Hepatocyte (in vitro differentiated cells): ENCODE results near the gene TCL1A. TPM values are rescaled to one million over a fixed set of nuclear protein-coding genes. Genes with fewer than 3 reads are reported as not detected.

Source experiments
- DNase-seq: peaks from one replicate; pipeline ENCODE4 v3.0.0-alpha.2; 2016; ENCODE audit warnings: low spot score
- H2AFZ ChIP-seq: fragments of 200-600 bp; sonication (generic); 2 replicates; pipeline ENCODE4 v1.6.0; 2016; ENCODE audit warnings: antibody characterized with exemption, mild to moderate bottlenecking
- H3K27ac ChIP-seq: fragments of 200-600 bp; sonication (generic); 2 replicates; pipeline ENCODE4 v1.5.1; 2016; ENCODE audit warnings: mild to moderate bottlenecking
- H3K27me3 ChIP-seq: fragments of 200-600 bp; sonication (generic); 2 replicates; pipeline ENCODE4 v1.6.1; 2016
- H3K36me3 ChIP-seq: fragments of 200-600 bp; sonication (generic); replicated peaks from 2 replicates; pipeline ENCODE4 v1.5.1; 2016; ENCODE audit warnings: low read depth; ENCODE audit not compliant: insufficient read depth
- H3K4me1 ChIP-seq: fragments of 200-600 bp; sonication (generic); 2 replicates; pipeline ENCODE4 v1.5.1; 2016; ENCODE audit warnings: mild to moderate bottlenecking, moderate library complexity; ENCODE audit not compliant: insufficient read depth
- H3K4me2 ChIP-seq: fragments of 200-600 bp; sonication (generic); 2 replicates; pipeline ENCODE4 v1.6.0; 2016
- H3K4me3 ChIP-seq: fragments of 200-600 bp; sonication (generic); 2 replicates; pipeline ENCODE4 v1.5.1; 2016; ENCODE audit warnings: mild to moderate bottlenecking
- H3K79me2 ChIP-seq: fragments of 200-600 bp; sonication (generic); 2 replicates; pipeline ENCODE4 v1.6.0; 2017; ENCODE audit warnings: mild to moderate bottlenecking
- H3K9me2 ChIP-seq: fragments of 200-600 bp; sonication (generic); replicated peaks from 2 replicates; pipeline ENCODE4 v1.6.0; 2017; ENCODE audit warnings: mild to moderate bottlenecking; ENCODE audit not compliant: insufficient read depth
- H3K9me3 ChIP-seq: fragments of 200-600 bp; sonication (generic); 2 replicates; pipeline ENCODE4 v1.5.1; 2016; ENCODE audit warnings: low read depth, mild to moderate bottlenecking
- H4K20me1 ChIP-seq: fragments of 200-600 bp; sonication (generic); 2 replicates; pipeline ENCODE4 v1.6.0; 2016; ENCODE audit warnings: mild to moderate bottlenecking; ENCODE audit not compliant: insufficient read depth, poor library complexity, severe bottlenecking
- EZH2 ChIP-seq: fragments of 200-600 bp; sonication (generic); IDR thresholded peaks from 2 replicates; pipeline ENCODE4 v1.6.1; 2016; ENCODE audit warnings: antibody characterized with exemption, mild to moderate bottlenecking, borderline replicate concordance
- EZH2phosphoT487 ChIP-seq: fragments of 200-600 bp; sonication (generic); IDR thresholded peaks from one replicate; pipeline ENCODE4 v1.6.1; 2018; ENCODE audit warnings: antibody characterized with exemption, mild to moderate bottlenecking, low read depth, moderate library complexity; ENCODE audit not compliant: unreplicated experiment, severe bottlenecking
- WGBS: methylation state at CpG from one replicate; pipeline ENCODE4 v1.1.6; 2016; ENCODE audit warnings: low lambda C conversion rate; ENCODE audit errors: missing lambda C conversion rate; 5-methylcytosine and 5-hydroxymethylcytosine counted together
- polyA plus RNA-seq: library from polyadenylated mRNA; unstranded; fragments of >200 nt; fragmentation: Nextera tagmentation; extraction: Ambion mirVana; gene quantifications from 2 replicates; pipeline ENCODE4 v1.2.1, GENCODE V29; 2016
- total RNA-seq: library from RNA; depleted of rRNA; stranded (reverse); fragments of >200 nt; gene quantifications from 2 replicates; pipeline ENCODE4 v1.2.3, GENCODE V29; 2014
- TF ChIP-seq, protein P1 (sequence below): fragments of 200-600 bp; sonication (generic); IDR thresholded peaks from 2 replicates; pipeline ENCODE4 v1.5.1; 2016; ENCODE audit warnings: antibody characterized with exemption, mild to moderate bottlenecking; ENCODE audit not compliant: poor library complexity

TCL1A gene
- total and polyA plus RNA-seq, 2 experiments from 2014 or later, result not detected

DNA sequence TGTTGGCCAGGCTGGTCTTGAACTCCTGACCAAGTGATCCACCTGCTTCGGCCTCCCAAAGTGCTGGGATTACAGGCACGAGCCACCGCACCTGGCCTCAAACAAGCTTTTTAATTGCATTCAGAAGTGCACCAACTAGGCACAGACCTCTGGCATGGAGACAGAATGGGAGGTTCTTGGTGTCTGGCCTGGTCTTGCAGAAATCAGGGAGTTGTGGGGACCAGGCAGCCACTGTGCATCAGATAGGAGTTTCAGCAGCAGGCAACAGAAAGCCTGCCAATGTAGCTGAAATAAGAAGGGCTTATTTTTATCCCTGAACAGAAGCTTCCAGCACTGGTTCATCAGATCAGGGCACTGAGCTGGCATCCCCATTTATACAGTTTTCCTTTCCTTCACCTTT is 49.9 kb downstream of the TCL1A start:
- H3K27me3 ChIP-seq, result peaks cover 40% of the 10 kb centered on the region
- no peak overlapping the region for H3K4me2 ChIP-seq
- H3K79me2 ChIP-seq, result no peaks in the 10 kb centered on the region
- no peak overlapping the region for H3K4me3 ChIP-seq
- TF ChIP-seq, protein P1, sequence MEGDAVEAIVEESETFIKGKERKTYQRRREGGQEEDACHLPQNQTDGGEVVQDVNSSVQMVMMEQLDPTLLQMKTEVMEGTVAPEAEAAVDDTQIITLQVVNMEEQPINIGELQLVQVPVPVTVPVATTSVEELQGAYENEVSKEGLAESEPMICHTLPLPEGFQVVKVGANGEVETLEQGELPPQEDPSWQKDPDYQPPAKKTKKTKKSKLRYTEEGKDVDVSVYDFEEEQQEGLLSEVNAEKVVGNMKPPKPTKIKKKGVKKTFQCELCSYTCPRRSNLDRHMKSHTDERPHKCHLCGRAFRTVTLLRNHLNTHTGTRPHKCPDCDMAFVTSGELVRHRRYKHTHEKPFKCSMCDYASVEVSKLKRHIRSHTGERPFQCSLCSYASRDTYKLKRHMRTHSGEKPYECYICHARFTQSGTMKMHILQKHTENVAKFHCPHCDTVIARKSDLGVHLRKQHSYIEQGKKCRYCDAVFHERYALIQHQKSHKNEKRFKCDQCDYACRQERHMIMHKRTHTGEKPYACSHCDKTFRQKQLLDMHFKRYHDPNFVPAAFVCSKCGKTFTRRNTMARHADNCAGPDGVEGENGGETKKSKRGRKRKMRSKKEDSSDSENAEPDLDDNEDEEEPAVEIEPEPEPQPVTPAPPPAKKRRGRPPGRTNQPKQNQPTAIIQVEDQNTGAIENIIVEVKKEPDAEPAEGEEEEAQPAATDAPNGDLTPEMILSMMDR, result no peak
- TF ChIP-seq EZH2 (no peak), EZH2phosphoT487 (no peak)
- H3K27ac ChIP-seq, result no peak overlapping the region
- H4K20me1 ChIP-seq, result no peaks in the 10 kb centered on the region
- H3K9me2 ChIP-seq, result no peaks in the 10 kb centered on the region
- no peak for DNase-seq
- no peaks in the 10 kb centered on the region for H3K9me3 ChIP-seq
- 80% methylated on average over 3 of the region's 3 CpGs for WGBS
- H3K36me3 ChIP-seq, result no peaks in the 10 kb centered on the region
- H2AFZ ChIP-seq, result no peak overlapping the region
- H3K4me1 ChIP-seq, result no peaks in the 10 kb centered on the region

- Histone ChIP-seq H4K20me1 (no peaks in the 10 kb centered on the region), H3K4me1 (no peaks in the 10 kb centered on the region), H3K4me3 (no peak overlapping the region), H3K27me3 (peaks cover 45% of the 10 kb centered on the region), H3K9me2 (no peaks in the 10 kb centered on the region), H3K4me2 (no peak overlapping the region), H3K79me2 (no peaks in the 10 kb centered on the region), H2AFZ (no peak overlapping the region), H3K36me3 (no peaks in the 10 kb centered on the region), H3K9me3 (no peaks in the 10 kb centered on the region), H3K27ac (peak overlapping the region; percentile 39)
- WGBS, result 81% methylated on average over 5 of the region's 5 CpGs
- DNase-seq, result no peak
- TF ChIP-seq, protein P1, result no peak
- TF ChIP-seq EZH2phosphoT487, result no peak
- TF ChIP-seq EZH2, result no peak
Measured at GRCh38 chr14:95663226-95663797, 50.6 kb downstream of the TCL1A start.

GRCh38 chr14:95662376-95663186 is 51.3 kb downstream of the TCL1A start:
- TF ChIP-seq EZH2phosphoT487 (peak; percentile 73), EZH2 (no peak)
- Histone ChIP-seq H3K4me3 (no peak overlapping the region), H3K79me2 (no peaks in the 10 kb centered on the region), H3K9me2 (no peaks in the 10 kb centered on the region), H4K20me1 (no peaks in the 10 kb centered on the region), H3K27ac (peak overlapping the region; percentile 39), H3K4me1 (no peaks in the 10 kb centered on the region), H3K36me3 (no peaks in the 10 kb centered on the region), H3K27me3 (peaks cover 44% of the 10 kb centered on the region), H2AFZ (no peak overlapping the region), H3K4me2 (peak overlapping the region; percentile 20), H3K9me3 (no peaks in the 10 kb centered on the region)
- peak; percentile 37 for DNase-seq
- WGBS, result 43% methylated on average over 4 of the region's 4 CpGs
